Stimulated activated CD4-positive, alpha-beta T cell treated with anti-CD3 and anti-CD28 coated beads, Interleukin-1b, Interleukin-23, amount 100 ng/mL, for 1 hour (primary cell): ENCODE measurements around the gene MALAT1.

Experiments
- DNase-seq, 2 donors: peaks; one replicate each; pipeline ENCODE4 v3.0.0-alpha.2; 2020; ENCODE audit warnings: low read depth in 2 of 2

Gene MALAT1

DNA sequence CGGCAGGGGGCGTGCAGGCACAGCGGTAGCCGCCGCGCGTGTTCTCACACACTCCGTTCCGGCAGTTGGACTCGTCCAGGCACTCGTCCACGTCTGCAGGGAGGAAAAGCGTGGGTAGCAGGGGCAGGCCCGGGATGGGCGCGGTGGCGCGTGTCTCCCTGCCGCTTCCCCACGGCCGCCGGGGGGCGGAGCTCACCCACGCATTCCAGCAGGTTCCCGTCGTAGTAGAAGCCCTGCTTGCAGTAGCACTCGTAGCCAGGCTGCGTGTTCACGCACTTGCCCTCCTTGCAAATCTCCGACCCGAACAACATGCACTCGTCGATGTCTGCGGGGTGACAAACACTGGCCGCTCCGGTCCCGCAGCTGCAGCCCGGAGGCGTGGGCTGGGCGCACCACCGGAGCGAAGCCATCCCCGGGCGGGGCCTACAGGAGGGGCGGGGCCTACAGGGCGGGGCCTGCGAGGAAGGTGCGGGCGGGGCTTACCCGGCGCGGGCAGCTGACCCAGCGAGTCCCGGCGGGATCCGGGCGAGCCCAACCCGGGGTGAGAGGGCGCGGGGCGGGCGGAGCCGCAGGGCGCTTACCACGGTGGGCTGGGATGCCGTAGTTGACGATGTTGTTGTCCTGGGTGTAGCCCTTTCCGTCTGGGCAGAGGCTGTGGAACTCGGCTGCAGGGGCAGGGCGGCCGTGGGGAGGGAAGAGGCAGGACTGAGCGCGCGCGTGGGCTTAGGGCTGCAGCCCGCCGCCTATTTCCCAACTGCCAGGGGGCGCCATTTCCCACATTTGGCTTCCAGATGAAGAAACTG, 41.6 kb downstream of the MALAT1 start:
- peak; percentile 73 to 74 for DNase-seq

- no peak for DNase-seq
These were observed 42.5 kb downstream of the MALAT1 start for GRCh38 chr11:65541093-65541982.

DNA sequence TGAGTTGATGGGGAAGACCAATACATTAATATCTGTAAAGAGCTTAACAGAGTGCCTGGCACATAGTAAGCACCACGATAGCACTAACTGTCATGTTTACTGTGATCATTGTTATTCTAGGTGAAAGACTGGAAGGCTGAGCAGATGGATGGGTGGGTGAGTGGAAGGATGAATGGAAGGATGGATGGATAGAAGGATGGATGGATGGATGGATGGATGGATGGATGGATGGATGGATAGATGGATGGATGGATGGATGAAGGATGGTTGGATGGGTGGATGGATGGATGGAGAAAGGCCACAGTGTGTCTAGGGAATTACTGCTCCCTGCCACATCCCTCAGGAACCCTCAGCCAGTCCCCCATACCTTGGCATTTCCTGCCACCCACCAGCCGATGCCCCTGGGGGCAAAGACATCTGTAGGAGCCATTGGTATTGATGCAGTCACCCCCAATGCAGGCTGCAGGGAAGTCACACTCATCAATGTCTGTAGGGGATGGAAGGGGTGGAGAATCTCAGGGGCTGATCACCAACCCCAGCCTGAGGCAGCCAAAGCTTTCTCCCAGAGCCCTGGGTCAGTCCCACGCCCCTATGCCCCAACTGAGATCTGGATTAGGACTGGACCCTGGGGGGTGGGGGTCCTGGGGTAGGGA, 44.0 kb downstream of the MALAT1 start:
- DNase-seq: no peak

DNA sequence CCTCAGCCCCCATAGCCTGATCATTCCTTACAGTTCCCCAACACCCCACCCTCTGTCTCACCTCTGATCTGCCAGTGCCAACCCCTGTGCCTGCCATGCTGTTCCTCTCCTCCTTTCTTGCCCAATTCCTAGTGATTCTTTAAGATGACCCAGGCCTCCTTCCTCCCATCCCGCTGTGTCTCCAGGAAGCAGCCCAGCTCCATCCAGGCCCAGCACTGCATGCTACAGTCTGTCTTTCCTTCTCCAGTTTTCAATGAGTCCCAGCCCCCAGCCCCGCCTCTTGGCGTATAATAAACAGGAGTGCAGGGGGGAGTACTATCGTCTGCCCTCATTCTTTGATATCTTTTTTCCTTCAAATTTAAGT, 47.0 kb downstream of the MALAT1 start:
- no peak for DNase-seq

DNA sequence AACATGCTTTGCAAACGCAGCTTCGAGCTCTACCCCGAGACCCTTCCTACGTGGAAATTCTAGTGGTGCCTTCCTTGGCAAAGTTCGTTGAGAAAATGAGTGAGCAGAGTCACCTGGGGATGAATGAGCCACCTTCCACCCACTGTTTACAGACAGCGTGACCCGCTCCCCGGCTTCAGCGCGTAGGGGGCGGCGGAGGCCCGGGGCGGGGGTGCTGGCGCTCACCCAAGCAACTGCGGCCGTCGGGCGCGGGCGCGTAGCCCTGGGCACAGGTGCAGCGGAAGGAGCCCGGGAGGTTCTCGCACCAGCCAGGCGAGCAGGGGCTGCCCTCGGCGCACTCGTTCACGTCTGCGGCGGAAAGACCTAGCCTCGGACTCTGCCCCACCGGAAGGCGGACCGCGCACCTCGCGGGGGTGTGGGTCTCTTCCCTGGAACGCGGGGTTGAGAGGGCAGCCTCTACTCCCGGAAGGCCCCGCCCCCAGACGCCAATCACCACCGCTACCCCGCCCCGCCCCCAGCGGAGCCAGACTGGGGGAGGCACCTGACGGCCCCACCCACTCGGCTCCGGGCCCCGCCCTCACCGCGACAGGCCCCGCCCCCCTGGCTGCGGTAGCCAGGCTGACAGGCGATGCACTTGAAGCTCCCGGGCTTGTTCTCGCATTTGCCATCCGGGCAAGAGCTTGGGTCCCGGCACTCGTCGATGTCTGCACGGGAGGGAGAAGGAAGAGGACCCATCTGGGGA, 47.5 kb downstream of the MALAT1 start:
- peak; percentile 98 to 99 for DNase-seq

GRCh38 chr11:65547446-65548125, 48.7 kb downstream of the MALAT1 start:
- DNase-seq: no peak

DNA sequence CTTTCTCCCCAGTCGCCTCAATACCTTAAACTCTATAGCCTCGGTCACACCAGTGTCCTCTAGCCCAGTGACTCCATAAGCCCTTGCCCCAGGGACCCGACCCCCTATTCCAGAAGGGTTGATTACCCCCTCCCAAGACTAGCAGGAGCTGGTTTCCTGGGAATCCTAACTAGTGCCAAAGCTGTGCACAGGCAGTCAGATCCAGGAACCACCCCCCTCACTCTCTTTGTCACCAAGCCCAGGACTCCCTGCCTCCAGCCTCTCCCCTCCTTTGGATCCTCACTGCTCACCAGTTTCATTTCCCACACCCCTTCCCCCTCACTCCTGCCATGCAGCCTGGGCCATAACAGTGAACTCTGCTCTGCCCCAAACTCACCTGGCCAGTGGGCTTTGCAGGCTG, 49.5 kb downstream of the MALAT1 start:
- DNase-seq: no peak

DNA sequence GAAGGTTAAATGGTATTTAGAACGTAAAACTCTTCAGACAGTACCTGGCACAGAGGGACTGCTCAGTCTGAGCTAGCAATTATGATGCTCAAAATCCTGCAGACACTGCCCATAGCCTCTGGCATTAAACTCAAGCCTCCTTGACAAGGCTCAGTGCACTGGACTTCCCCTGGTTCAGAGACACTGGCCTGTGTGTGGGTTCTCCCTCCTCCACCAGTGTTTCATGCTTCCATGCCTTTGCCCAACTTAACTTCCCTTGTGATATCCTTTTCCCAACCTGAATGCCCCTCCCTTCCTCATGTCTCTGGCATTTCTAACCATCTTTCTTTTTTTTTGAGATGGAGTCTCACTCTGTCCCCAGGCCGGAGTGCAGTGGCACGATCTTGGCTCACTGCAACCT, 50.3 kb downstream of the MALAT1 start:
- no peak for DNase-seq

GRCh38 chr11:65551572-65552387, 52.9 kb downstream of the MALAT1 start:
- DNase-seq: no peak

GRCh38 chr11:65552388-65552951, 53.6 kb downstream of the MALAT1 start:
- no peak for DNase-seq

DNA sequence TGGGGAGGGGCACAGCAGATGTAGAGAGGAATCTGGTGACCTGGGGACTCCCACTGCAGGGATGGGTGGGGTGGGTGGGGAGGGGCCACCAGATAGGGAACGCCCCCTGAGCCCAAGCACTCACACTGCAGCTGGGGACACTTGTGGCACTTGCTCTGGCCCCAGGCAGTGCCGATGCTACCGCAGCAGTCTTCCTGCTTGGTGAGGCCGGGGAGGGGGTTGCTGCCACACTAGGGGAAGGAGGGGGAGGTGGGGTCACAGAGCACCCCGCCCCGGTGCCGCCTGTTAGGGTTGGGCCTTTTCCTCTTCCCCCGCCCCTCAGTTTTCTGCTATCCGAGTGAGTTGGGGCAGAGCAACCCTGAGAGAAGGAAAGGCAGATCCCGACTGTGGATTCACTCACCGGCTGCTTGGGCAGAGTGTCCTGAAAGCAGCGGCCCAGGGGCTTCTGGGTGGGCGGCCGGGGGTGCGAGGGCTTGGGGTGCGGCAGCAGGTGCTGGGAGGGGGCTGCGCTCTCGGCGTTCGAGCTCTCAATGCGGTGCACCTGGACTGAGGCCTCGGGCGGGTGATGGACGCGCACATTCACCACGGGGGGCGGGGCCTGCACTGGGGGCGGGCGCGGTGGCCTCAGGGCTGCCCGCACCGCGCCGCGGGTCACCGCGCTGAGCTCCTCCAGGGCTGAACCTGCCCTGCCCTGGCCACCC, 54.6 kb downstream of the MALAT1 start:
- no peak for DNase-seq

GRCh38 chr11:65554057-65554818, 55.4 kb downstream of the MALAT1 start:
- DNase-seq: no peak

DNA sequence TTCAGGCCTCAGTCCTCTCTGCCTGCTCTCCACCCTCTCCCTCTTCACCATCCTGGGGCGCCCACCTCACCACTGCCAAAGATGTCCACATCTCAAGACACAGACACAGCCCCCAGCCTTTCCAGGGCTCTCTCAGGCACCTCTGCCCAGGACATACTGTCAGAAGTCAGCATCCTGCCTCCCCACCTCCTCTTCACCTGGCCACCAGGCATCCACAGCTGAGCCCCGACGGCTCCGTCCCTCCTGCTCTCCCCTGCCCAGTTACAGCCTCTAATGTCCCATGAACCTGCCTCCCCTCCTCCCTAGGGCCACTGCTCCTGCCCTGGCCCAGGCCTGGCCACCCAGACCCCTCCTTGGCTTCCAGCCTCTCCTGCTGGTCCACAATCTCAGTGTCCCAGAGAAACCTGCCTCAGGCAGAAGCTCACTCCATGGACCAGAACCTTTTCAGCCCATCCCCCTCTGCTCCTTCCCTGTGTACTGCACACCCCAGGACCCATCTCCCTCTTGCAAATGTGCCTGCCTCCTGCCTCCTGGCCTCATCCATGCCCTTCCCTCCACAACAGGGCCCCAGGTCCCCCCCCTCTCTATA, 56.1 kb downstream of the MALAT1 start:
- DNase-seq: no peak

DNA sequence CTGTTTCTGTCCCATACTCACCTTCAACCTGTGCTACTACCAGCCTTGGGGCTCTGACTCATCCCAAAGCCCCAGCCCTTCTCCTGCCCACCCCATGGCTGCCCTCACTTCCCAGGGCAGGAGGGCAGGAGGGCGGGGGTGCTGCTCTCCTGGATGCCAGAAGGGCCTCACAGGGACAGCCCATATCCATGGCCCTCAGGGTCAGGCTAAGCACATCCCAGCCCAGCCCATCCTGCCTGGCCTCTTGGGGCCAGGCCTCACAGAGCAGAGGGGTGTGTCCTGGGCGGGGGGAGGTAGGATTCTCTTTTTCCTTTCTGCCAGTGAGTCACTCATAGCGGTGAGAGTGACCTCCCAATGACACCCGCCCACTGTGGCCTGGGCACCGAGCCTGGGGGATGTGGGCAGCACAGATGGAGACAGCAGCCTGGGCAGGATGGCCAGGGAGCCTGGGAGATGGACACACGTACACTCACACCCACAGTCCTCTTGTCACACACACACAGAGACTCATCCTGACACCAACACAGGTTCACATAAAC, 56.9 kb downstream of the MALAT1 start:
- no peak for DNase-seq
